Measurements from ENCODE around the gene ZACN. TPM values are rescaled to one million over a fixed set of nuclear protein-coding genes. Genes with fewer than 3 reads are reported as not detected.
"Not testable (repeated sequence)": the region's sequence is repeated elsewhere in the genome, so short reads cannot be mapped to it uniquely, and the experiment has no call there.

Gene ZACN
- total RNA-seq, 1 experiment from 2014 or later = 0.09 TPM

- Histone ChIP-seq H3K27ac (ENCODE audit: insufficient read length, low read depth, low read length) (no peak overlapping the region), H3K79me2 (ENCODE audit: insufficient read depth, low read length) (no peaks in the 10 kb centered on the region), H4K5ac (ENCODE audit: insufficient read length, low read depth, low read length) (no peak overlapping the region), H3K14ac (ENCODE audit: insufficient read depth, low read length) (no peak overlapping the region), H2BK5ac (ENCODE audit: insufficient read length, low read length) (no peak overlapping the region), H3K56ac (ENCODE audit: insufficient read length, low read depth, low read length) (no peak overlapping the region), H3K27me3 (ENCODE audit: insufficient read depth, low read length) (no peaks in the 10 kb centered on the region), H3K79me1 (ENCODE audit: insufficient read depth, low read depth, low read length, poor library complexity, severe bottlenecking) (no peaks in the 10 kb centered on the region), H3K4ac (ENCODE audit: low read depth, low read length) (no peak overlapping the region), H3K4me2 (ENCODE audit: insufficient read depth, insufficient read length, low read length) (no peak overlapping the region), H4K91ac (ENCODE audit: insufficient read length, low read depth, low read length) (no peak overlapping the region), H4K8ac (replicated peaks; ENCODE audit: insufficient read length, low read depth, low read length) (no peak overlapping the region), H2BK120ac (ENCODE audit: low read depth, low read length, poor library complexity, severe bottlenecking) (no peak overlapping the region), H2BK15ac (ENCODE audit: low read depth, low read length) (no peak overlapping the region), H3K9me3 (ENCODE audit: control insufficient read depth, low read depth, low read length) (no peaks in the 10 kb centered on the region), H3K9ac (ENCODE audit: extremely low read depth, insufficient read length, low read length) (no peak overlapping the region), H3K4me1 (ENCODE audit: insufficient read depth, low read length) (no peaks in the 10 kb centered on the region; the same call in 1 of the 2 replicates), H2BK20ac (ENCODE audit: low read depth, low read length, poor library complexity, severe bottlenecking) (no peak overlapping the region), H3T11ph (ENCODE audit: low read length) (no peak overlapping the region), H3K23ac (ENCODE audit: insufficient read length, low read depth, low read length) (no peak overlapping the region), H3K23me2 (ENCODE audit: insufficient read length, low read depth, low read length, poor library complexity, severe bottlenecking) (no peaks in the 10 kb centered on the region), H3K18ac (ENCODE audit: insufficient read length, low read depth, low read length) (no peak overlapping the region), H2AK5ac (ENCODE audit: insufficient read length, low read length) (no peak overlapping the region), H2AFZ (ENCODE audit: low read length) (no peak overlapping the region), H4K20me1 (ENCODE audit: control insufficient read depth, insufficient read depth, insufficient read length) (no peaks in the 10 kb centered on the region), H2BK12ac (ENCODE audit: insufficient read length, low read depth, low read length) (no peak overlapping the region)
- Mint-ChIP-seq H3K9me3 (no peaks in the 10 kb centered on the region), H3K36me3 (ENCODE audit: insufficient read depth in 1 of 3, low read depth in 3 of 3) (peaks cover 43 to 72% (median 63%) of the 10 kb centered on the region in 3 experiments), H3K27me3 (ENCODE audit: low read depth) (no peaks in the 10 kb centered on the region), H3K4me1 (peaks cover 32 to 56% of the 10 kb centered on the region in 2 experiments), H3K27ac (peak overlapping the region; percentile 53 to 84 (median 82); a peak in 5 of 7 replicates), H3K4me3 (peak overlapping the region; percentile 18 to 33; a peak in 2 of 5 replicates)
- DNase-seq = no peak
- TF ChIP-seq, protein P1, sequence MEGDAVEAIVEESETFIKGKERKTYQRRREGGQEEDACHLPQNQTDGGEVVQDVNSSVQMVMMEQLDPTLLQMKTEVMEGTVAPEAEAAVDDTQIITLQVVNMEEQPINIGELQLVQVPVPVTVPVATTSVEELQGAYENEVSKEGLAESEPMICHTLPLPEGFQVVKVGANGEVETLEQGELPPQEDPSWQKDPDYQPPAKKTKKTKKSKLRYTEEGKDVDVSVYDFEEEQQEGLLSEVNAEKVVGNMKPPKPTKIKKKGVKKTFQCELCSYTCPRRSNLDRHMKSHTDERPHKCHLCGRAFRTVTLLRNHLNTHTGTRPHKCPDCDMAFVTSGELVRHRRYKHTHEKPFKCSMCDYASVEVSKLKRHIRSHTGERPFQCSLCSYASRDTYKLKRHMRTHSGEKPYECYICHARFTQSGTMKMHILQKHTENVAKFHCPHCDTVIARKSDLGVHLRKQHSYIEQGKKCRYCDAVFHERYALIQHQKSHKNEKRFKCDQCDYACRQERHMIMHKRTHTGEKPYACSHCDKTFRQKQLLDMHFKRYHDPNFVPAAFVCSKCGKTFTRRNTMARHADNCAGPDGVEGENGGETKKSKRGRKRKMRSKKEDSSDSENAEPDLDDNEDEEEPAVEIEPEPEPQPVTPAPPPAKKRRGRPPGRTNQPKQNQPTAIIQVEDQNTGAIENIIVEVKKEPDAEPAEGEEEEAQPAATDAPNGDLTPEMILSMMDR (conservative IDR thresholded peaks at IDR 0.05) = no peak
- no CpG with 5 or more reads among the region's 6 CpGs for WGBS (ENCODE audit: extremely low coverage, insufficient read length, low lambda C conversion rate)
Measured at GRCh38 chr17:76040376-76040775, 38.6 kb upstream of the ZACN start.

DNA sequence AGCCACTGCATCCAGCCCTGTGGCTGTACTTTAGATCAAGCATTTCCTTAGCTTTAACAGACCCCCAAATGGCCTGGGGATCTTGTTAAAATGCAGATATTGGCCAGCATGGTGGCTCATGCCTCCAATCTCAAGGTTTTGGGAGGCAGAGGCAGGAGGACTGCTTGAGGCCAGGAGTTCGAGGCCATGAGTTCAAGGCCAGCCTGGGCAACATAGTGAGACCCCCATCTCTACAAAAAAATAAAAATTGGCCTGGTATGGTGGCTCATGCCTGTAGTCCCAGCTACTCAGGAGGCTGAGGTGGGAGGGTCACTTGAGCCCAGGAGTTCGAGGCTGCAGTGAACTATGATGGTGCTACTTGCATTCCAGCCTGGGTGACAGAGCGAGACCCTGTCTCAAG, 36.1 kb upstream of the ZACN start:
- not testable (repeated sequence) for H3T11ph ChIP-seq (ENCODE audit: low read length); H3K79me2 ChIP-seq (ENCODE audit: insufficient read depth, low read length); H2BK20ac ChIP-seq (ENCODE audit: low read depth, low read length, poor library complexity, severe bottlenecking); H4K20me1 ChIP-seq (ENCODE audit: control insufficient read depth, insufficient read depth, insufficient read length); H3K23ac ChIP-seq (ENCODE audit: insufficient read length, low read depth, low read length); H3K14ac ChIP-seq (ENCODE audit: insufficient read depth, low read length); H3K23me2 ChIP-seq (ENCODE audit: insufficient read length, low read depth, low read length, poor library complexity, severe bottlenecking); H3K4me3 Mint-ChIP-seq; H4K91ac ChIP-seq (ENCODE audit: insufficient read length, low read depth, low read length); H3K4me2 ChIP-seq (ENCODE audit: insufficient read depth, insufficient read length, low read length); H4K8ac ChIP-seq (replicated peaks; ENCODE audit: insufficient read length, low read depth, low read length); H3K79me1 ChIP-seq (ENCODE audit: insufficient read depth, low read depth, low read length, poor library complexity, severe bottlenecking); H2AK5ac ChIP-seq (ENCODE audit: insufficient read length, low read length); DNase-seq; H3K27me3 ChIP-seq (ENCODE audit: insufficient read depth, low read length); H3K4ac ChIP-seq (ENCODE audit: low read depth, low read length); H2AFZ ChIP-seq (ENCODE audit: low read length); H2BK15ac ChIP-seq (ENCODE audit: low read depth, low read length); H3K9ac ChIP-seq (ENCODE audit: extremely low read depth, insufficient read length, low read length); H3K27me3 Mint-ChIP-seq (ENCODE audit: low read depth); H3K4me1 ChIP-seq (ENCODE audit: insufficient read depth, low read length); H2BK5ac ChIP-seq (ENCODE audit: insufficient read length, low read length); H3K27ac ChIP-seq (ENCODE audit: insufficient read length, low read depth, low read length); H2BK120ac ChIP-seq (ENCODE audit: low read depth, low read length, poor library complexity, severe bottlenecking); H3K9me3 Mint-ChIP-seq; H2BK12ac ChIP-seq (ENCODE audit: insufficient read length, low read depth, low read length); H3K56ac ChIP-seq (ENCODE audit: insufficient read length, low read depth, low read length); H3K9me3 ChIP-seq (ENCODE audit: control insufficient read depth, low read depth, low read length); H4K5ac ChIP-seq (ENCODE audit: insufficient read length, low read depth, low read length); H3K27ac Mint-ChIP-seq; H3K18ac ChIP-seq (ENCODE audit: insufficient read length, low read depth, low read length)
- H3K4me1 Mint-ChIP-seq = peaks cover 18 to 40% of the 10 kb centered on the region in 2 experiments
- WGBS (ENCODE audit: extremely low coverage, insufficient read length, low lambda C conversion rate) = no CpG with 5 or more reads among the region's 3 CpGs
- H3K36me3 Mint-ChIP-seq (ENCODE audit: insufficient read depth in 1 of 3, low read depth in 3 of 3) = peaks cover 55 to 93% (median 80%) of the 10 kb centered on the region in 3 experiments
